ENCODE measurements around the gene NBAS.

Gene NBAS

GRCh38 chr2:15149063-15149462 is 412.1 kb downstream of the NBAS start:
- TF ChIP-seq GATA1 (IDR thresholded peaks at IDR 0.05; ENCODE audit: low read depth, low read length) (no peak), POLR2A (IDR thresholded peaks at IDR 0.05; ENCODE audit: low read length) (no peak)
- DNase-seq = no peak

GRCh38 chr2:15147591-15147990 is 413.5 kb downstream of the NBAS start:
- DNase-seq = no peak
- no peak for TF ChIP-seq POLR2A (IDR thresholded peaks at IDR 0.05; ENCODE audit: low read length)
- no peak for TF ChIP-seq GATA1 (IDR thresholded peaks at IDR 0.05; ENCODE audit: low read depth, low read length)

GRCh38 chr2:15146960-15147359 is 414.2 kb downstream of the NBAS start:
- TF ChIP-seq POLR2A (IDR thresholded peaks at IDR 0.05; ENCODE audit: low read length) = no peak
- TF ChIP-seq GATA1 (IDR thresholded peaks at IDR 0.05; ENCODE audit: low read depth, low read length) = no peak
- DNase-seq = no peak

GRCh38 chr2:15145919-15146318 is 415.2 kb downstream of the NBAS start:
- TF ChIP-seq POLR2A (IDR thresholded peaks at IDR 0.05; ENCODE audit: low read length) (no peak), GATA1 (IDR thresholded peaks at IDR 0.05; ENCODE audit: low read depth, low read length) (no peak)
- DNase-seq = no peak

- DNase-seq = no peak
- TF ChIP-seq POLR2A (IDR thresholded peaks at IDR 0.05; ENCODE audit: low read length) (no peak), GATA1 (IDR thresholded peaks at IDR 0.05; ENCODE audit: low read depth, low read length) (no peak)
Observed at GRCh38 chr2:15145046-15145817, 415.9 kb downstream of the NBAS start.

GRCh38 chr2:15142069-15142689 is 419.0 kb downstream of the NBAS start:
- TF ChIP-seq GATA1 (IDR thresholded peaks at IDR 0.05; ENCODE audit: low read depth, low read length) (no peak), POLR2A (IDR thresholded peaks at IDR 0.05; ENCODE audit: low read length) (no peak)
- no peak for DNase-seq

- TF ChIP-seq POLR2A (IDR thresholded peaks at IDR 0.05; ENCODE audit: low read length) = no peak
- no peak for DNase-seq
Observed at GRCh38 chr2:15141211-15141610, 419.9 kb downstream of the NBAS start.

- no peak for TF ChIP-seq GATA1 (IDR thresholded peaks at IDR 0.05; ENCODE audit: low read depth, low read length)
- no peak for TF ChIP-seq POLR2A (IDR thresholded peaks at IDR 0.05; ENCODE audit: low read length)
- no peak for DNase-seq
Observed at GRCh38 chr2:15136639-15137038, 424.5 kb downstream of the NBAS start.

- no peak for DNase-seq
- TF ChIP-seq POLR2A (IDR thresholded peaks at IDR 0.05; ENCODE audit: low read length) (no peak), GATA1 (IDR thresholded peaks at IDR 0.05; ENCODE audit: low read depth, low read length) (no peak)
Observed at GRCh38 chr2:15134957-15135356, 426.2 kb downstream of the NBAS start.

- no peak for DNase-seq
- TF ChIP-seq GATA1 (IDR thresholded peaks at IDR 0.05; ENCODE audit: low read depth, low read length) (no peak), POLR2A (IDR thresholded peaks at IDR 0.05; ENCODE audit: low read length) (no peak)
Observed at GRCh38 chr2:15133461-15133860, 427.7 kb downstream of the NBAS start.

GRCh38 chr2:15128846-15129245 is 432.3 kb downstream of the NBAS start:
- TF ChIP-seq POLR2A (IDR thresholded peaks at IDR 0.05; ENCODE audit: low read length) (no peak), GATA1 (IDR thresholded peaks at IDR 0.05; ENCODE audit: low read depth, low read length) (no peak)
- no peak for DNase-seq

GRCh38 chr2:15127876-15128275 is 433.3 kb downstream of the NBAS start:
- no peak for DNase-seq

GRCh38 chr2:15127301-15127700 is 433.8 kb downstream of the NBAS start:
- TF ChIP-seq GATA1 (IDR thresholded peaks at IDR 0.05; ENCODE audit: low read depth, low read length) = no peak
- no peak for TF ChIP-seq POLR2A (IDR thresholded peaks at IDR 0.05; ENCODE audit: low read length)
- DNase-seq = no peak

More at GRCh38 chr2:15127876-15128275, 433.3 kb downstream of the NBAS start:
- TF ChIP-seq POLR2A (IDR thresholded peaks at IDR 0.05; ENCODE audit: low read length) (no peak), GATA1 (IDR thresholded peaks at IDR 0.05; ENCODE audit: low read depth, low read length) (no peak)

GRCh38 chr2:15126373-15126772 is 434.8 kb downstream of the NBAS start:
- DNase-seq = no peak
- TF ChIP-seq POLR2A (IDR thresholded peaks at IDR 0.05; ENCODE audit: low read length) (no peak), GATA1 (IDR thresholded peaks at IDR 0.05; ENCODE audit: low read depth, low read length) (no peak)

- no peak for TF ChIP-seq POLR2A (IDR thresholded peaks at IDR 0.05; ENCODE audit: low read length)
- no peak for TF ChIP-seq GATA1 (IDR thresholded peaks at IDR 0.05; ENCODE audit: low read depth, low read length)
- peak in 1 of 2 experiments; percentile 13 for DNase-seq
Observed at GRCh38 chr2:15122915-15123314, 438.2 kb downstream of the NBAS start.
